ENCODE results near the gene CIPC. TPM values are rescaled to one million over a fixed set of nuclear protein-coding genes. Genes with fewer than 3 reads are reported as not detected.
A peak's percentile ranks its signal among the peaks of the same experiment; 100 is the strongest.

The CIPC gene
- total and polyA plus RNA-seq, 9 of the 15 experiments (the other 6 are each of a cell fraction or from before 2014, with no cell fraction given): 5.0 to 16.9 (median 10.7) TPM

GRCh38 chr14:77059276-77059915 lies 38.7 kb upstream of the CIPC start (continued):
- TF ChIP-seq MTF1 (CRISPR knock-in tag; IDR thresholded peaks at IDR 0.05; ENCODE audit: borderline replicate concordance) (no peak), MNT (conservative IDR thresholded peaks at IDR 0.05) (peak; percentile 74 to 79), TAF1 (IDR thresholded peaks at IDR 0.05; ENCODE audit: control insufficient read depth, extremely low read depth, insufficient read depth, low read length, severe bottlenecking) (no peak), CC2D1A (IDR thresholded peaks at IDR 0.05) (no peak), NR4A1 (CRISPR knock-in tag; IDR thresholded peaks at IDR 0.05) (no peak), NR4A1 (tag; IDR thresholded peaks at IDR 0.05) (no peak), SMC3 (conservative IDR thresholded peaks at IDR 0.05; ENCODE audit: insufficient read depth, low read depth, low read length) (0 out of 2 replicates have a peak, but pooled peaks have one; percentile 44), SNAPC5 (CRISPR knock-in tag; IDR thresholded peaks at IDR 0.05) (no peak), AFF4 (CRISPR knock-in tag; IDR thresholded peaks at IDR 0.05) (no peak), ZNF12 (CRISPR knock-in tag; IDR thresholded peaks at IDR 0.05) (no peak), KHSRP (IDR thresholded peaks at IDR 0.05) (no peak), ZNF23 (CRISPR knock-in tag; IDR thresholded peaks at IDR 0.05) (no peak), TRIM28 (IDR thresholded peaks at IDR 0.05) (no peak), ZNF592 (IDR thresholded peaks at IDR 0.05) (0 out of 2 replicates have a peak, but pooled peaks have one; percentile 48), KDM5B (IDR thresholded peaks at IDR 0.05; ENCODE audit: insufficient replicate concordance, low read depth, low read length) (no peak), ZFX (CRISPR knock-in tag; IDR thresholded peaks at IDR 0.05) (peak; percentile 55), CGGBP1 (CRISPR knock-in tag; IDR thresholded peaks at IDR 0.05) (no peak), L3MBTL2 (IDR thresholded peaks at IDR 0.05) (peak; percentile 79)
